Panc1 (cell line): ENCODE results near the gene LYRM4.

Source experiments
- CTCF ChIP-seq: fragments of 450-650 bp; IDR thresholded peaks from 2 replicates; pipeline ENCODE4 v1.5.1; 2017; ENCODE audit warnings: mild to moderate bottlenecking
- POLR2AphosphoS5 ChIP-seq: IDR thresholded peaks from 2 replicates; pipeline ENCODE4 v1.6.1; 2012; ENCODE audit warnings: mild to moderate bottlenecking, low read depth, low read length, moderate library complexity
- REST ChIP-seq, 2 experiments: IDR thresholded peaks; 2 replicates each; pipeline ENCODE4 v1.6.1; 2011 to 2012; ENCODE audit warnings: low read depth in 2 of 2, control low read depth in 1 of 2, low read length in 1 of 2, mild to moderate bottlenecking in 1 of 2, moderate library complexity in 1 of 2; ENCODE audit not compliant: insufficient read depth in 1 of 2

- no peak for TF ChIP-seq CTCF
- TF ChIP-seq POLR2AphosphoS5, result no peak
- TF ChIP-seq REST (IDR thresholded peaks at IDR 0.05; ENCODE audit: insufficient read depth in 1 of 2, low read depth in 2 of 2, low read length in 1 of 2), result no peak
Observed at GRCh38 chr6:5250911-5251310, 9.8 kb downstream of the LYRM4 start.
